GM03348 (cell line): ENCODE data around the gene POMT2.
"Not testable (repeated sequence)": the region's sequence is repeated elsewhere in the genome, so short reads cannot be mapped to it uniquely, and the experiment has no call there.

Source experiments
- DNase-seq: peaks from one replicate; pipeline ENCODE4 v3.0.0; 2012; ENCODE audit warnings: low spot score

POMT2 gene

DNA sequence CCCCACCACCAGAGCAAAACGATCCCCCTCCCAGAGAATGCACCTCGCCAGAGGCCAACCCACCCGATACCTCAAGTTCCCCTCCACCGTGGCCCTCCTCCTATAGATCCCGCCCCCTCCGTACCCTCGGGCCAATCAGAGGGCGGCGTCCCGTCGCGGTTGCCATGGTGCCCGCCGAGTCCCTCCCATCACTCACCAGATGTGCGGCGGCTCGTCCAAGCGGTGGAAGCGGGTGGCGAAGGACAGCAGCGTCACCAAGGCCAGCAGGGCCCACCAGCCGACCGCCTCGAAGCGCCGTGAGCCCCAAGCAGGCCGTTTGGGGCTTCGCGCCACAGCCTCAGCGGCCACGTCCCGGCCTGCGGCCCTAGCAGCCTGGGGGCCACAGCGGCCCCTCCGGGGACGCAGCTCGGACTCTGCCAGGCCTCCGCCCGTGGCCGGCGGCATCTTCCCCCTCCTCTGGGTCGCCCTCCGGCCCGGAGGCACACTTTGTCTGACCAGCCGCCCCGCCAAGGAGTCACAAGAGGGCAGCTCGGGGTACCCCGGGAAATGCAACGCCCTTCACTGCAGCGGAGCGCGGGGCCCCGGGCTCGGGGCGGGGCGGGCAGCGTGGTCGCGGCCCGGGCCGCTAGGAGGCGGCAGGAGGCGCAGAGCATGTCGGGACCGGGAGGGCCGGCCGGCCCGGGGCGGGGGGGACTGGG is at the start of gene POMT2:
POMT2 (minus strand) TSS at position 646 of the 698 bp plus-strand sequence; CDS start at position 444, 202 bp downstream.
- peak; percentile 96 for DNase-seq

DNA sequence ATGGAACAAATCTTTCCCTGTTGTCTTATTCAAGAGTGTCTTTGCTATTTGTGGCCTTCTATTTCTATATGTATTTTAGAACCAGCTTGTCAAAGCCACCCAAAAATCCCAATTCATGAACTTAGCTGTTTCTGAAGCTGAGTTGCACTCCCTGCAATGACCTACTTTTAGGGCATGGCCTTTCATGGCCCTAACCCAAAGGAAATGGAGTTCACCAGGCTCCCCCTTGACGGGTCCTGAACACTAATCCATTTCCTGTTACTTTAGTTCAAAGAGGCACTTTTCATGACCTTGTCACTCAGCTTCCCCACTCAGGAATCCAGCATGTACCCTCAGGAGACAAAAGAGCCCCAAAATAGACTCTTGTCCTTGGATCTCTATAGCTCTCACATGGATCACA is 48.6 kb upstream of the POMT2 start:
- DNase-seq, result no peak

- no peak for DNase-seq
These were observed 43.5 kb upstream of the POMT2 start for GRCh38 chr14:77364146-77364545.

DNA sequence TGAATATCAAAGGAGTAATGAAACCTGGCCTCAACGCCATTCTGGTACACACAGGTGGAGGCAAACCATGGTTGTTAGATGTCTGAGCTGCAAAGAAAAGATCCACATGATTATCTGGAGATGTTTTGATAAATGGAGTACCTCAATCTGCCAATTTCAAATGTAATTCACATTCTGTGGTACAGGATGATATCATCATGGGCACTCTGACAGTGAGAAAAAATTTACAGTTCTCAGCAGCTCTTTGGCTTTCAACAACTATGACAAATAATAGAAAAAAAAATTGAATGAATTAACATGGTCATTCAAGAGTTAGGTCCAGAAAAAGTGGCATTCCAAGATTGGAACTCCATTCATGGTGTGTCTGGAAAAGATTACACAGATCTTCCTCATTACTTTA is 38.9 kb upstream of the POMT2 start:
- no peak for DNase-seq

- no peak for DNase-seq
These were observed 36.2 kb upstream of the POMT2 start for GRCh38 chr14:77356899-77357298.

- DNase-seq, result no peak
These were observed 35.1 kb upstream of the POMT2 start for GRCh38 chr14:77355811-77356210.

DNA sequence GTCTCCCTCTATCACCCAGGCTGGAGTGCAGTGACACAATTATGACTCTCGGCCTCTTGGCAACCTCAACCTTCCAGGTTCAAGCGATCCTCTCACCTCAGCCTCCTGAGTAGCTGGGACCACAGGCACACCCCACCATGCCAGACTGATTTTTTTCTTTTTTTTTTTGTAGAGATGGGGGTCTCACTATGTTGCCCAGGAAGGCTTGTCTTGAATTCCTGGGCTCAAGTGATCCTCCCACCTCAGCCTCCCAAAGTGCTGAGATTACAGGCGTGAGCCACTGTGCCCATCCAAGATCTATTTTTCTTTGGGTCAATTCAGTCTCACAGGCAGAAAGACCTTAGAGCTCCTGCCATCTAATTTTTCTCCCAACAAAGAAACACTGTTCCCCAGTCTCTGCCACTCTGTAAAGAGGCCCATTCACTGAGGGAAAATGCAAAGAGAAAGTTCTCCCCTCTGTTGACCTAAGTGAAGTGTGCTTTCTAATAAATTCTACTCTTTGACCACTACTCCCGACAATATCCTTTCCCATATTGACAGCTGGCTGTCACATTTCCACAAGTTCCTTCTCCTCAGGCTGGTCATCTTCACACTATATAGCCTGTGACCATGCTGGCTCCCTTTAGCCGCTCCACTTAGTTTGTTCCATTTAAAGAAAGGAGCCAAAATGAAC is 32.9 kb upstream of the POMT2 start:
- no peak for DNase-seq

DNA sequence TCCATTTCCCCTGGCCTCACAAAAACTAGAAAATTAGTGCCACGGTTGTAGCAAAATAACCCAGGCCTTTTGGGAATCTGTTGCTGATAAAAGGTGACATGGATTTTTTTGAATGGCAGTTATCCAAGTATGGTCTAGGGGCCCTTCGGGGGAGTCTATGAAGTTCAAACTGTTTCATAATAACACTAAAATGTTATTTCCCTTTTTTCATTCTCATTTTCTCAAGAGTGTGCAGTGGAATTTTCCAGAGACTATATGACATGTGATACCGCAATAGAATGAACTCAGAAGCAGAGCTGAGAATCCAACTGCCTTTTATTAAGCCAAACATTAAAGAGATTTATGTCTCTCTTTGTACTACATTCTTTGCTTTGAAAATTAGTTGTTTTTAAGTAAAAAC is 27.1 kb upstream of the POMT2 start:
- no peak for DNase-seq

DNA sequence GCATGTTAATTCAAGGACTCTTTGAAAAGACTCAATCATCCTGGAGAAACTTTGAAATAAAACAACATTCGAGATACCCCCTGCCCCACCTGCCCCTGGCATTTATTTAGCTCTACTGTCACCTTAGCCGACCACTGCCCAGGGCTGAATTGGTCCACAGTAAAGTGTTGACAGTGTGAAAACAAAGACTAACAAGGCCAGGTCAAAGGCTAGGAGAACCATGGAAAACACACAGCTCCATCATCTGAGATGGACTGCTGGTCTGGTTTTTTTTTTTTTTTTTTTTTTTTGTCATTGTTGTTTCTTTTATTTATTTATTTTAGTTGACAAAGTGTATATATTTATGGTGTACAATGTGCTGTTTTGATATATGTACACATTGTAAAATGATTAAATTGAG is 25.8 kb upstream of the POMT2 start:
- DNase-seq, result no peak

DNA sequence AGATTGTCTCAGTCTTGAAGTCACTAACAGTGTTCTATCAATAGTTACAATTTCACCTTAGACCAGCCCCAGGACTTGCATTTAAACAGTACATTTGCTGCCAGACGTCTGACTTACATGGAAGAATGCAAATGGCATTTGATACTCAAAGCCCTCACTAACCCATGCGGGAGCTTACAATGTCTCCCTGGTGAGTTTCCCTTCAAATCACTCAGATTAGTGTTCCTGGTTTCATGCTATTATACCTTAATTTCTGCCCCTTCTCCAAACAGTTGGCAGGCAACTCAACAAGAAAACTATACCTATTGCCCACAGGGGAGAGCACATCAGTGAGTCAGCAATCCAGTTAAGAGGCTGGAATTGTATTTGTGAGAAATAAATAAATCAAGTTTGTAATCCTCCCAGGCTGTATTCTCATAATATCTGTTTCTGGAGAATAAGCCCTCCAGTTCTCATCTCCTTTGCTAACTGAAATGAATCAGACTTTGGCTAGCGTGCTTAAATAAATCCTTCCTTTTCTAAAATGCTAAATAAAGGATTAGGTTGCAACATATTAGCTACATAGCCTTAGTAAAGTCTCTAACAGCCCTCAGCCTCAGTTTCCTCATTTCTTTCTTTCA is 23.8 kb upstream of the POMT2 start:
- no peak for DNase-seq

DNA sequence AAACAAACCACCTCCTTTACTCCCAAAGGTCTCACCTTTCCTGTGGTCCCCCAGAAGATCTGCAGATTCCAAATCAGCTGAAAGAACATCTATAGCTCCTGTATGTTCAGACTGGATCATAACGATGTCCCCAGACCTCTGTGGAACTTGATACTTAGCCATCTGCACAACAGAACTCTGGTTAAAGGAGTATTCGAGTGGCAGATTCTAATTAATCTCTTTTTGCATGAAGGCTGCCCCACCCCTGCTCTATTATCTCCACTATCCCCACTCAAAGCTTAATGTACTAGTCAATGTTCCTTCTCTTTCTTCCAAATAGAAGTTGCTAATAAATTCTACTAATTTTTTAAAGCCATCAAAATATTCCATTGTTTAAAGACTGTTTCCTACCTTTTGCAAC is 23.0 kb upstream of the POMT2 start:
- no peak for DNase-seq

- DNase-seq, result no peak
These were observed 22.2 kb upstream of the POMT2 start for GRCh38 chr14:77342726-77343397.

- no peak for DNase-seq
These were observed 19.7 kb upstream of the POMT2 start for GRCh38 chr14:77340389-77340788.

- DNase-seq, result peak; percentile 74
These were observed 18.7 kb upstream of the POMT2 start for GRCh38 chr14:77339407-77339806.

GRCh38 chr14:77338302-77338701 is 17.6 kb upstream of the POMT2 start:
- DNase-seq, result no peak

DNA sequence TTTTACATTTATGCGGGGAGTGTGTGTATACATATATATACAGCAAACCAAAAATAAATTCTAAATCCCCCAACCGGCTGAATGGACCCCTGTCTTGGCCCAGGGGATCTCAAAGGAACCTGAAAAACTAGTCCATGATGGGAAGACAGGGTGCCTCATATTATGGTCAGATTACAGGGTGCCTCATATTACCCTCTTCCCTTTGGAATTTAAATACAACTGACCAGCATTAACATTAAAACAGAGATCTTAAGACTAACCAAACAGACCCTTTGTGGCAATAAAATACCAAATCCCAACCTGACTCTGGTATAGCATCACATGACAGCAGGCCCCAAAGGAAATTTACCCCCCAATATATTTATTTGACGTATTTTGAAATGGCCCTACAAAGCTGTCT is 17.2 kb upstream of the POMT2 start:
- DNase-seq, result no peak

GRCh38 chr14:77337255-77337654 is 16.6 kb upstream of the POMT2 start:
- DNase-seq, result not testable (repeated sequence)

DNA sequence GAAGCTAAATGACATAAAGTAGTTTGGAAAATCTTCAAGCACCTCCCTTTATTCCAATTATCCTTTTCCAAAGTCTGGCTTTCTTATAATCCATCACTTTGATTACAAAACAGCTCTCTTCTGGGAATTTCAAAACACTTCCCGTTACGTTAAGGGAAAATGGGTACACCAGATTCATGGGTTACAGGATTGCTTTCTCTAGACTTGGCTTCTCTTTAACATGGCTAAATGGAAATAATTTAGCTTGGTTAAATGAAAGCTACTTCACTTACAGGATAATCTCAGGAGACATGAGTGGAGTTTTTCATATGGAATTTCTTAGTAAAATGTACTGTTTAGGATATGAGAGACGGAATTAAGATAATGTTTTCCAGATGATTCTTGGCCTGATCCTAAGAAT is 14.9 kb upstream of the POMT2 start:
- DNase-seq, result no peak

DNA sequence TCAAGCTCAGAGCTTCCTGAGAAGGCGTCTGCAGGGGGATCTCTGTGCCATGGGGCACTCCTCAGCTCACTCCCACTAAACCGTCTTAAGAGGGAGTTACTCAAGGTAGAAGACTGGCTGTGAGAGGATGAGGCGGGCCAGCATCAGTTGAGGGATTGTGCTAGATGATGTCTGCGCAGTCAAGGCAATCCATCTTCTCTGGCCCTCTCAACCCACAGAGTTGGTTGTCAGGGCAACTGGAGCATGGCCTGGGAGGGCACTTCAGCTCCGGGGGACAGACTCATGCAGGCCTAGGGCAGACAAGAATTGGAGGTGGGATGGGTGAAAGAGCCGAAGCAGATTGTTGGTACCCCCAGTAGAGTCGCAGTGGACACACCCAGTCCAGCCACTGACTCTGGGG is 9.2 kb upstream of the POMT2 start:
- no peak for DNase-seq

DNA sequence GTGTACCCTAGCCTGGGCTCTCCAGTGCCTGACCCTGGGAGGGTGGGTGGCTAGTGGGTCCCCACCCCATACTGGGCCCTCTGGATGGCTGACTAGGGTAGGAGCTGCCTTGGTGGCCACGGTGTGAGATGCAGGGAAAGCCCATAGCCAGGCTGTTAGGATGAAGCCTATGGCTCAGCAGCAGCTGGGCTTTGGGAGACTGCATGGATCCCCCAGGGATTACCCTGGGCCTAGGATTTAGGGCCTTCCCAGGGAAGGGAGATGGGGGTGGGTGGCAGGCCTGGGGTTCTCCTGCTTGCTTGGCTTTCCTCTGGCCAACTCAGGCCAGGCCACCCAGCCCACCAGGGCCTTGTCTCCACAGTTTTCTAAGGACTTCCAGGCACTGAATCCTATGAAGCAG is 6.4 kb upstream of the POMT2 start:
- DNase-seq, result no peak

DNA sequence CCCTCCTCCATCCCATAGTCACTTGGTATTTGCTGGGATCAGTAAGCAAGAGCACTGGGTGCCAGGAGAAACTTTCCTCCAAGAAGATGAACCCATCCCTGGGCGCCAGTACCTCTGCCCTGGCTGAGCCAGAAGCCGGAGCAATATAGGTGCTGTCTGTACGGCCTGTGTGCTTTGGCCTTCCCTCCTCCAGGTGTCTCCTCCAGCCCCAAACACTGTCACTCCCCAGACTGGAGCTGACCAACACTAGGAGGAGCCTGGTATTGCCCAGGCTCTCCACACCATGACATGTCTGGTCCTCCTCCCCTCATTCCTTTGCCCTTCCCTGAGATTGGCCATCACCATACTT is 5.0 kb upstream of the POMT2 start:
- no peak for DNase-seq

DNA sequence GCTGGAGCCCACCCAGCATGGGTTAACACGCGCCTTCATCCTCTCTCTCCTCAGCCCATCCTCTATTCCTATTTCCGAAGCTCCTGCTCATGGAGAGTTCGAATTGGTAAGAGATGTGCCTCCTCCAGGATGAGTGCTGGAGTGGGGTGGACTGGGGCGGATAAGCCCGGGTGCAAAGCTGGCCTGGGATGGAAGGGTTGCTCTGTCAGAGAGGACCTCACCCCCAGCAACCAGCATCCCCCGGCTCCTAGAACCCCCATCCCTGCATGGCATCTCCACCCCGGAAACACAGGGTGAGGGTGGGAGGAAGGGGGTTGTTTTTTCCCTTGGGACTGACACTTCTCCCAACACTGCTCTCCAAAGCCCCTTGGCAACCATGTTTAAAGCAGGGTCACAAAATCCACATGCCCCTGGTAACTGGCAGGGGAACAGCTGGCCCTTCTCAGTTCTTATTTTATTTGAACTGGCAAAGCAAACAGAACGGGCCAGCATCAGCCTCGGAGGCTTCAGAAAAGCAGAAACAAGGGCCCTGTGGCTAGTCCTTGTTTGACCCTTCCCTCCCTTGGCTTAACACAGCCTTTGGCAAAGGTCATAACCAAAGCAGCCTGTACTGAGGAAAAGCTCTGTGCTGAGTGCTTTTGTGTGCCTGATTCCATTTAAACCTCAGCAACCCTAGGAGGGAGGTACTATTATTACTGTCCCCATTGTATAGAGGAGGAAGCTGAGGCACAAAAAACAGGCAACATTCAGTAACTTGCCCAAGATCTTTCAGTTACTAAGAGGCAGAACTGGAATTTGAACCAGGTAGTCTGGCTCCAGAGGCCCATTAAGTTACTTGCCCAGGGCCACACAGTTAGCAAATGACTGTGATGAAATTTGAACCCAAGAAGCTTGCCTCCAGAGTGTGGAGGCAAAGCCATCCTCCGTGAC is 4.4 kb upstream of the POMT2 start:
- no peak for DNase-seq
